WTC11 (cell line): ENCODE measurements around the gene GRM5. TPM values are rescaled to one million over a fixed set of nuclear protein-coding genes. Genes with fewer than 3 reads are reported as not detected.
"Not testable (repeated sequence)": the region's sequence is repeated elsewhere in the genome, so short reads cannot be mapped to it uniquely, and the experiment has no call there.

Experiments used
- ATAC-seq: fragments of 200-7000 bp; cut with Tn5 transposase; 2 replicates; pipeline ENCODE4 v1.10.0; 2021; ENCODE audit warnings: mild to moderate bottlenecking, moderate library complexity
- CTCF ChIA-PET: fragments of 300-600 bp; sonication (Branson Sonifier 250); formaldehyde crosslinking; loops from one replicate; lab custom pipeline; 2021; ENCODE audit warnings: antibody characterized with exemption; lab: Charles Lee
- POLR2A ChIA-PET: fragments of 350-600 bp; sonication (Branson Sonifier 250); formaldehyde crosslinking; loops from one replicate; lab custom pipeline; 2021; ENCODE audit warnings: antibody characterized with exemption; lab: Charles Lee
- DNase-seq: peaks from one replicate; pipeline ENCODE4 v3.0.0; 2021; ENCODE audit warnings: low spot score
- H3K27ac Mint-ChIP-seq: 2 replicates; pipeline ENCODE4 v1.8.0; 2021; ENCODE audit warnings: mixed read lengths
- H3K27me3 Mint-ChIP-seq: 2 replicates; pipeline ENCODE4 v1.8.0; 2021; ENCODE audit warnings: low read depth, mild to moderate bottlenecking, moderate library complexity, mixed read lengths
- H3K36me3 Mint-ChIP-seq: 2 replicates; pipeline ENCODE4 v1.8.0; 2021; ENCODE audit warnings: mixed read lengths
- H3K4me1 Mint-ChIP-seq: 2 replicates; pipeline ENCODE4 v1.8.0; 2022; ENCODE audit warnings: mixed read lengths
- H3K4me3 Mint-ChIP-seq: 2 replicates; pipeline ENCODE4 v1.8.0; 2021; ENCODE audit warnings: mild to moderate bottlenecking, moderate library complexity, mixed read lengths
- H3K9me3 Mint-ChIP-seq: 2 replicates; pipeline ENCODE4 v1.8.0; 2021; ENCODE audit warnings: mixed read lengths
- ESRRA ChIP-seq: sonication (generic); formaldehyde crosslinking; IDR thresholded peaks from 2 replicates; pipeline ENCODE4 v1.8.1; 2022; ENCODE audit warnings: mild to moderate bottlenecking, missing genetic modification reagents, borderline replicate concordance
- ETV6 ChIP-seq: sonication (generic); formaldehyde crosslinking; IDR thresholded peaks from 2 replicates; pipeline ENCODE4 v1.8.1; 2022; ENCODE audit warnings: mild to moderate bottlenecking, missing genetic modification reagents
- GABPB1 ChIP-seq: sonication (generic); formaldehyde crosslinking; IDR thresholded peaks from 2 replicates; pipeline ENCODE4 v1.8.1; 2023; ENCODE audit warnings: mild to moderate bottlenecking, missing genetic modification reagents
- GTF2I ChIP-seq: fragments of 250-450 bp; sonication (Bioruptor Pico); conservative IDR thresholded peaks from 2 replicates; pipeline ENCODE4 v1.4.0; 2021; ENCODE audit warnings: mild to moderate bottlenecking
- KAT7 ChIP-seq: sonication (generic); formaldehyde crosslinking; IDR thresholded peaks from 2 replicates; pipeline ENCODE4 v1.8.1; 2023; ENCODE audit warnings: missing genetic modification reagents, mild to moderate bottlenecking, borderline replicate concordance
- NFE2L1 ChIP-seq: sonication (generic); formaldehyde crosslinking; IDR thresholded peaks from 2 replicates; pipeline ENCODE4 v1.8.1; 2023; ENCODE audit warnings: missing genetic modification reagents
- NR1H2 ChIP-seq: sonication (generic); formaldehyde crosslinking; IDR thresholded peaks from 2 replicates; pipeline ENCODE4 v1.9.0; 2021; ENCODE audit warnings: mild to moderate bottlenecking, moderate library complexity, missing genetic modification reagents
- RELA ChIP-seq: sonication (generic); formaldehyde crosslinking; IDR thresholded peaks from 2 replicates; pipeline ENCODE4 v1.8.1; 2022; ENCODE audit warnings: missing genetic modification reagents, mild to moderate bottlenecking, borderline replicate concordance
- RORB ChIP-seq: fragments of 250-450 bp; sonication (Bioruptor Pico); IDR thresholded peaks from 2 replicates; pipeline ENCODE4 v1.9.0; 2021; ENCODE audit warnings: mild to moderate bottlenecking
- TEAD1 ChIP-seq: sonication (generic); formaldehyde crosslinking; IDR thresholded peaks from 2 replicates; pipeline ENCODE4 v1.8.0; 2022; ENCODE audit warnings: mild to moderate bottlenecking, missing genetic modification reagents
- TEAD4 ChIP-seq: sonication (generic); formaldehyde crosslinking; IDR thresholded peaks from 2 replicates; pipeline ENCODE4 v1.8.0; 2022; ENCODE audit warnings: mild to moderate bottlenecking, missing genetic modification reagents
- TP53 ChIP-seq: sonication (generic); formaldehyde crosslinking; IDR thresholded peaks from 2 replicates; pipeline ENCODE4 v1.8.1; 2023; ENCODE audit warnings: mild to moderate bottlenecking, missing genetic modification reagents
- ZNF396 ChIP-seq: fragments of 250-450 bp; sonication (Bioruptor Pico); IDR thresholded peaks from 2 replicates; pipeline ENCODE4 v1.8.0; 2021; ENCODE audit warnings: mild to moderate bottlenecking, moderate library complexity, borderline replicate concordance
- total RNA-seq: library from RNA; stranded (reverse); gene quantifications from 3 replicates; pipeline ENCODE4 v1.2.3, GENCODE V29; 2021
- TF ChIP-seq, protein P1 (sequence below): fragments of 250-450 bp; sonication (Bioruptor Pico); IDR thresholded peaks from 2 replicates; pipeline ENCODE4 v1.9.0; 2021; ENCODE audit warnings: mild to moderate bottlenecking, borderline replicate concordance
- TF ChIP-seq, protein P2 (sequence below): sonication (generic); formaldehyde crosslinking; IDR thresholded peaks from 2 replicates; pipeline ENCODE4 v1.8.1; 2022; ENCODE audit warnings: missing genetic modification reagents, borderline replicate concordance
- TF ChIP-seq, protein P3 (sequence below): fragments of 200-600 bp; IDR thresholded peaks from 2 replicates; pipeline ENCODE4 v1.8.0; 2022; ENCODE audit warnings: antibody characterized with exemption
- TF ChIP-seq, protein P4 (sequence below): sonication (generic); formaldehyde crosslinking; IDR thresholded peaks from 2 replicates; pipeline ENCODE4 v1.8.1; 2022; ENCODE audit warnings: mild to moderate bottlenecking, missing genetic modification reagents, moderate library complexity, borderline replicate concordance
- TF ChIP-seq, protein P5 (sequence below): sonication (generic); formaldehyde crosslinking; IDR thresholded peaks from 2 replicates; pipeline ENCODE4 v1.8.0; 2022; ENCODE audit warnings: mild to moderate bottlenecking, missing genetic modification reagents
- TF ChIP-seq, protein P6 (sequence below): sonication (generic); formaldehyde crosslinking; conservative IDR thresholded peaks from 2 replicates; pipeline ENCODE4 v1.8.1; 2023; ENCODE audit warnings: mild to moderate bottlenecking, low read depth, missing genetic modification reagents, moderate library complexity

Gene GRM5
- total RNA-seq, 1 experiment from 2014 or later, result 0.13 TPM

DNA sequence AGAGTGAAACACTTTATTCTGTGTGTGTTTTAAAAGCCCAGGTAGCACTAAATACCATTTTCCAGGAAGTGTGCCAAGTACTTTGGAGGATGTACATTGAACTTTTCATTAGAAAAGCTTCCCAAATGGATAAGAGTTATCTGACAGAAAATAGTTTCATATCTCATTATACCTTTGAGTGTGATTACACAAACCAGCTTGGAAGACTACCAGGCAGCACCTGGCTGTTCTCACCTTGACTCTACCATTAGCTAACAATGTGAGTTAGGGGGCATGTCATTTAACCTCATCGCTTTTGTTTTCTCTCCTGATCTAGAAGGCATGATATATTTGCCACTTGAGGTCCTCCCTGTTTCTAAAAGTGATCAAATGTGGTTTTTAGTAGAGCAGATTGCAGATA is 50.2 kb downstream of the GRM5 start:
- Mint-ChIP-seq H3K36me3 (no peaks in the 10 kb centered on the region), H3K27me3 (no peaks in the 10 kb centered on the region), H3K4me1 (0 out of 2 replicates have a peak, but pooled peaks cover 5% of the 10 kb centered on the region), H3K9me3 (no peaks in the 10 kb centered on the region)
- CTCF ChIA-PET, result no interaction called here
- POLR2A ChIA-PET, result no interaction called here
- TF ChIP-seq NFE2L1 (CRISPR knock-in tag) (no peak), TEAD1 (CRISPR knock-in tag) (no peak), ESRRA (CRISPR knock-in tag) (no peak), ZNF396 (CRISPR knock-in tag) (no peak), GTF2I (no peak), GABPB1 (CRISPR knock-in tag) (no peak), RORB (no peak), TEAD4 (CRISPR knock-in tag) (no peak), RELA (CRISPR knock-in tag) (no peak), KAT7 (CRISPR knock-in tag) (no peak), NR1H2 (CRISPR knock-in tag) (no peak), TP53 (CRISPR knock-in tag) (no peak), ETV6 (CRISPR knock-in tag) (no peak)
- TF ChIP-seq, protein P1, sequence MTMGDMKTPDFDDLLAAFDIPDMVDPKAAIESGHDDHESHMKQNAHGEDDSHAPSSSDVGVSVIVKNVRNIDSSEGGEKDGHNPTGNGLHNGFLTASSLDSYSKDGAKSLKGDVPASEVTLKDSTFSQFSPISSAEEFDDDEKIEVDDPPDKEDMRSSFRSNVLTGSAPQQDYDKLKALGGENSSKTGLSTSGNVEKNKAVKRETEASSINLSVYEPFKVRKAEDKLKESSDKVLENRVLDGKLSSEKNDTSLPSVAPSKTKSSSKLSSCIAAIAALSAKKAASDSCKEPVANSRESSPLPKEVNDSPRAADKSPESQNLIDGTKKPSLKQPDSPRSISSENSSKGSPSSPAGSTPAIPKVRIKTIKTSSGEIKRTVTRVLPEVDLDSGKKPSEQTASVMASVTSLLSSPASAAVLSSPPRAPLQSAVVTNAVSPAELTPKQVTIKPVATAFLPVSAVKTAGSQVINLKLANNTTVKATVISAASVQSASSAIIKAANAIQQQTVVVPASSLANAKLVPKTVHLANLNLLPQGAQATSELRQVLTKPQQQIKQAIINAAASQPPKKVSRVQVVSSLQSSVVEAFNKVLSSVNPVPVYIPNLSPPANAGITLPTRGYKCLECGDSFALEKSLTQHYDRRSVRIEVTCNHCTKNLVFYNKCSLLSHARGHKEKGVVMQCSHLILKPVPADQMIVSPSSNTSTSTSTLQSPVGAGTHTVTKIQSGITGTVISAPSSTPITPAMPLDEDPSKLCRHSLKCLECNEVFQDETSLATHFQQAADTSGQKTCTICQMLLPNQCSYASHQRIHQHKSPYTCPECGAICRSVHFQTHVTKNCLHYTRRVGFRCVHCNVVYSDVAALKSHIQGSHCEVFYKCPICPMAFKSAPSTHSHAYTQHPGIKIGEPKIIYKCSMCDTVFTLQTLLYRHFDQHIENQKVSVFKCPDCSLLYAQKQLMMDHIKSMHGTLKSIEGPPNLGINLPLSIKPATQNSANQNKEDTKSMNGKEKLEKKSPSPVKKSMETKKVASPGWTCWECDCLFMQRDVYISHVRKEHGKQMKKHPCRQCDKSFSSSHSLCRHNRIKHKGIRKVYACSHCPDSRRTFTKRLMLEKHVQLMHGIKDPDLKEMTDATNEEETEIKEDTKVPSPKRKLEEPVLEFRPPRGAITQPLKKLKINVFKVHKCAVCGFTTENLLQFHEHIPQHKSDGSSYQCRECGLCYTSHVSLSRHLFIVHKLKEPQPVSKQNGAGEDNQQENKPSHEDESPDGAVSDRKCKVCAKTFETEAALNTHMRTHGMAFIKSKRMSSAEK (CRISPR knock-in tag), result no peak
- TF ChIP-seq, protein P2, sequence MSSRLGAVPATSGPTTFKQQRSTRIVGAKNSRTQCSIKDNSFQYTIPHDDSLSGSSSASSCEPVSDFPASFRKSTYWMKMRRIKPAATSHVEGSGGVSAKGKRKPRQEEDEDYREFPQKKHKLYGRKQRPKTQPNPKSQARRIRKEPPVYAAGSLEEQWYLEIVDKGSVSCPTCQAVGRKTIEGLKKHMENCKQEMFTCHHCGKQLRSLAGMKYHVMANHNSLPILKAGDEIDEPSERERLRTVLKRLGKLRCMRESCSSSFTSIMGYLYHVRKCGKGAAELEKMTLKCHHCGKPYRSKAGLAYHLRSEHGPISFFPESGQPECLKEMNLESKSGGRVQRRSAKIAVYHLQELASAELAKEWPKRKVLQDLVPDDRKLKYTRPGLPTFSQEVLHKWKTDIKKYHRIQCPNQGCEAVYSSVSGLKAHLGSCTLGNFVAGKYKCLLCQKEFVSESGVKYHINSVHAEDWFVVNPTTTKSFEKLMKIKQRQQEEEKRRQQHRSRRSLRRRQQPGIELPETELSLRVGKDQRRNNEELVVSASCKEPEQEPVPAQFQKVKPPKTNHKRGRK (CRISPR knock-in tag), result no peak
- TF ChIP-seq, protein P3, sequence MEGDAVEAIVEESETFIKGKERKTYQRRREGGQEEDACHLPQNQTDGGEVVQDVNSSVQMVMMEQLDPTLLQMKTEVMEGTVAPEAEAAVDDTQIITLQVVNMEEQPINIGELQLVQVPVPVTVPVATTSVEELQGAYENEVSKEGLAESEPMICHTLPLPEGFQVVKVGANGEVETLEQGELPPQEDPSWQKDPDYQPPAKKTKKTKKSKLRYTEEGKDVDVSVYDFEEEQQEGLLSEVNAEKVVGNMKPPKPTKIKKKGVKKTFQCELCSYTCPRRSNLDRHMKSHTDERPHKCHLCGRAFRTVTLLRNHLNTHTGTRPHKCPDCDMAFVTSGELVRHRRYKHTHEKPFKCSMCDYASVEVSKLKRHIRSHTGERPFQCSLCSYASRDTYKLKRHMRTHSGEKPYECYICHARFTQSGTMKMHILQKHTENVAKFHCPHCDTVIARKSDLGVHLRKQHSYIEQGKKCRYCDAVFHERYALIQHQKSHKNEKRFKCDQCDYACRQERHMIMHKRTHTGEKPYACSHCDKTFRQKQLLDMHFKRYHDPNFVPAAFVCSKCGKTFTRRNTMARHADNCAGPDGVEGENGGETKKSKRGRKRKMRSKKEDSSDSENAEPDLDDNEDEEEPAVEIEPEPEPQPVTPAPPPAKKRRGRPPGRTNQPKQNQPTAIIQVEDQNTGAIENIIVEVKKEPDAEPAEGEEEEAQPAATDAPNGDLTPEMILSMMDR, result no peak
- TF ChIP-seq, protein P4, sequence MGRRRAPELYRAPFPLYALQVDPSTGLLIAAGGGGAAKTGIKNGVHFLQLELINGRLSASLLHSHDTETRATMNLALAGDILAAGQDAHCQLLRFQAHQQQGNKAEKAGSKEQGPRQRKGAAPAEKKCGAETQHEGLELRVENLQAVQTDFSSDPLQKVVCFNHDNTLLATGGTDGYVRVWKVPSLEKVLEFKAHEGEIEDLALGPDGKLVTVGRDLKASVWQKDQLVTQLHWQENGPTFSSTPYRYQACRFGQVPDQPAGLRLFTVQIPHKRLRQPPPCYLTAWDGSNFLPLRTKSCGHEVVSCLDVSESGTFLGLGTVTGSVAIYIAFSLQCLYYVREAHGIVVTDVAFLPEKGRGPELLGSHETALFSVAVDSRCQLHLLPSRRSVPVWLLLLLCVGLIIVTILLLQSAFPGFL, result no peak
- TF ChIP-seq, protein P5, sequence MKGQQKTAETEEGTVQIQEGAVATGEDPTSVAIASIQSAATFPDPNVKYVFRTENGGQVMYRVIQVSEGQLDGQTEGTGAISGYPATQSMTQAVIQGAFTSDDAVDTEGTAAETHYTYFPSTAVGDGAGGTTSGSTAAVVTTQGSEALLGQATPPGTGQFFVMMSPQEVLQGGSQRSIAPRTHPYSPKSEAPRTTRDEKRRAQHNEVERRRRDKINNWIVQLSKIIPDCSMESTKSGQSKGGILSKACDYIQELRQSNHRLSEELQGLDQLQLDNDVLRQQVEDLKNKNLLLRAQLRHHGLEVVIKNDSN (CRISPR knock-in tag), result no peak
- TF ChIP-seq, protein P6, sequence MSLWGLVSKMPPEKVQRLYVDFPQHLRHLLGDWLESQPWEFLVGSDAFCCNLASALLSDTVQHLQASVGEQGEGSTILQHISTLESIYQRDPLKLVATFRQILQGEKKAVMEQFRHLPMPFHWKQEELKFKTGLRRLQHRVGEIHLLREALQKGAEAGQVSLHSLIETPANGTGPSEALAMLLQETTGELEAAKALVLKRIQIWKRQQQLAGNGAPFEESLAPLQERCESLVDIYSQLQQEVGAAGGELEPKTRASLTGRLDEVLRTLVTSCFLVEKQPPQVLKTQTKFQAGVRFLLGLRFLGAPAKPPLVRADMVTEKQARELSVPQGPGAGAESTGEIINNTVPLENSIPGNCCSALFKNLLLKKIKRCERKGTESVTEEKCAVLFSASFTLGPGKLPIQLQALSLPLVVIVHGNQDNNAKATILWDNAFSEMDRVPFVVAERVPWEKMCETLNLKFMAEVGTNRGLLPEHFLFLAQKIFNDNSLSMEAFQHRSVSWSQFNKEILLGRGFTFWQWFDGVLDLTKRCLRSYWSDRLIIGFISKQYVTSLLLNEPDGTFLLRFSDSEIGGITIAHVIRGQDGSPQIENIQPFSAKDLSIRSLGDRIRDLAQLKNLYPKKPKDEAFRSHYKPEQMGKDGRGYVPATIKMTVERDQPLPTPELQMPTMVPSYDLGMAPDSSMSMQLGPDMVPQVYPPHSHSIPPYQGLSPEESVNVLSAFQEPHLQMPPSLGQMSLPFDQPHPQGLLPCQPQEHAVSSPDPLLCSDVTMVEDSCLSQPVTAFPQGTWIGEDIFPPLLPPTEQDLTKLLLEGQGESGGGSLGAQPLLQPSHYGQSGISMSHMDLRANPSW, result no peak
- TF ChIP-seq, all 79 proteins: peak for 0
- DNase-seq (no peak), ATAC-seq (no peak)
- no peak overlapping the region for H3K4me3 Mint-ChIP-seq
- no peak overlapping the region for H3K27ac Mint-ChIP-seq

DNA sequence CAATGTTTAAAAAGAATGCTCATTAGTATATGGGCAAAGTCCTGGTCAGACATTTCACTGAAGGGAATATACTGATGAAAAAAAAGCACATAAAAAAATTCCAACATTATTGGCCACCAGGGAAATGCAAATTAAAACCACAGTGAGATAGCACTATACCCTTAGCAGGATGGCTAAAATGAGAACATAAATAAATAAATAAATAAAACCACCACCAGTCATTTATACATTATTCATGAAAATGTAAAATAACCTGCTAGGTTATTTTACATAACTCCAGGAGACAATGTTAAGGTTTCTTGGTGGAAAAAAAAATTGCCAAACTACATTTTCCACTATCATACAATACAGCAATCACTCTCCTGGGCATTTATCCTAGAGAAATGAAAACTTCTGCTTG is 64.9 kb downstream of the GRM5 start:
- H3K27me3 Mint-ChIP-seq, H3K36me3 Mint-ChIP-seq, H3K27ac Mint-ChIP-seq, POLR2A ChIA-PET, CTCF ChIA-PET, ATAC-seq, DNase-seq, H3K4me3 Mint-ChIP-seq, H3K4me1 Mint-ChIP-seq, H3K9me3 Mint-ChIP-seq: not testable (repeated sequence)
